RWPE2 (cell line): ENCODE measurements around the gene TRIP12.
"Not testable (repeated sequence)": the region's sequence is repeated elsewhere in the genome, so short reads cannot be mapped to it uniquely, and the experiment has no call there.

Source experiments
- ATAC-seq: fragments of 200-7000 bp; cut with Tn5 transposase; 3 replicates; pipeline ENCODE4 v1.9.1; 2021; ENCODE audit warnings: low read depth
- DNase-seq: peaks from one replicate; pipeline ENCODE4 v3.0.0-alpha.2; 2020; ENCODE audit warnings: low spot score
- H3K27ac ChIP-seq: fragments of 450-650 bp; 2 replicates; pipeline ENCODE4 v1.5.1; 2017; ENCODE audit warnings: mild to moderate bottlenecking; ENCODE audit not compliant: poor library complexity, severe bottlenecking
- H3K27me3 ChIP-seq: fragments of 250-450 bp; sonication (Bioruptor Pico); 2 replicates; pipeline ENCODE4 v1.5.1; 2021; ENCODE audit warnings: mild to moderate bottlenecking, moderate library complexity; ENCODE audit not compliant: insufficient read depth, poor library complexity, severe bottlenecking
- H3K36me3 ChIP-seq: fragments of 250-450 bp; sonication (Bioruptor Pico); 2 replicates; pipeline ENCODE4 v1.5.1; 2020; ENCODE audit warnings: low read depth, mild to moderate bottlenecking, moderate library complexity
- H3K4me1 ChIP-seq: fragments of 250-450 bp; sonication (Bioruptor Pico); 2 replicates; pipeline ENCODE4 v1.5.1; 2021; ENCODE audit warnings: mild to moderate bottlenecking, moderate library complexity; ENCODE audit not compliant: insufficient read depth, poor library complexity, severe bottlenecking
- H3K4me3 ChIP-seq: fragments of 250-450 bp; sonication (Bioruptor Pico); 2 replicates; pipeline ENCODE4 v1.5.1; 2021; ENCODE audit warnings: mild to moderate bottlenecking, moderate library complexity; ENCODE audit not compliant: severe bottlenecking
- H3K9me3 ChIP-seq: fragments of 250-450 bp; sonication (Bioruptor Pico); 2 replicates; pipeline ENCODE4 v1.5.1; 2021; ENCODE audit warnings: mild to moderate bottlenecking, moderate library complexity; ENCODE audit not compliant: severe bottlenecking
- TF ChIP-seq, protein P1 (sequence below): fragments of 450-650 bp; IDR thresholded peaks from one replicate; pipeline ENCODE4 v1.5.1; 2017; ENCODE audit warnings: mild to moderate bottlenecking, moderate library complexity; ENCODE audit not compliant: poor library complexity, severe bottlenecking

TRIP12 gene

DNA sequence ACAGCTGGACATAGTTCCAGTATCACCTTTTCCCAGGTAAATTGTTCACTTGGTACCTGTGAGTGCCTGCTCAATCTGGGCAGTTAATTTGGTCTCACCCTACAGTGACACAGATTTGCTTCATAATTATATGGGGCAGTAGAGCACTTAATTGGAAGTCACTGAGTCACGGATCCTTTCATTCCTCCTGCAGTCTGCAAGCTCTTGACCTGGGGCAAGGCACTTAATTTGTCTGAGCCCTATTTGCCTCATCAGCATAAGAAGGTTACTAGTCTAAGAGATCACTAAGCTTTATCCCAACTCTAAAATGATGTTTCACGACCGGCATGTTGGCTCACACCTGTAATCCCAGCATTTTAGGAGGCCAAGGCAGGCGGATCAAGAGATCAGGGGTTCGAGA is 9.4 kb upstream of the TRIP12 start:
- H3K4me1 ChIP-seq = peaks cover 17% of the 10 kb centered on the region
- H3K9me3 ChIP-seq = no peaks in the 10 kb centered on the region
- TF ChIP-seq, protein P1, sequence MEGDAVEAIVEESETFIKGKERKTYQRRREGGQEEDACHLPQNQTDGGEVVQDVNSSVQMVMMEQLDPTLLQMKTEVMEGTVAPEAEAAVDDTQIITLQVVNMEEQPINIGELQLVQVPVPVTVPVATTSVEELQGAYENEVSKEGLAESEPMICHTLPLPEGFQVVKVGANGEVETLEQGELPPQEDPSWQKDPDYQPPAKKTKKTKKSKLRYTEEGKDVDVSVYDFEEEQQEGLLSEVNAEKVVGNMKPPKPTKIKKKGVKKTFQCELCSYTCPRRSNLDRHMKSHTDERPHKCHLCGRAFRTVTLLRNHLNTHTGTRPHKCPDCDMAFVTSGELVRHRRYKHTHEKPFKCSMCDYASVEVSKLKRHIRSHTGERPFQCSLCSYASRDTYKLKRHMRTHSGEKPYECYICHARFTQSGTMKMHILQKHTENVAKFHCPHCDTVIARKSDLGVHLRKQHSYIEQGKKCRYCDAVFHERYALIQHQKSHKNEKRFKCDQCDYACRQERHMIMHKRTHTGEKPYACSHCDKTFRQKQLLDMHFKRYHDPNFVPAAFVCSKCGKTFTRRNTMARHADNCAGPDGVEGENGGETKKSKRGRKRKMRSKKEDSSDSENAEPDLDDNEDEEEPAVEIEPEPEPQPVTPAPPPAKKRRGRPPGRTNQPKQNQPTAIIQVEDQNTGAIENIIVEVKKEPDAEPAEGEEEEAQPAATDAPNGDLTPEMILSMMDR = no peak
- no peaks in the 10 kb centered on the region for H3K36me3 ChIP-seq
- H3K27ac ChIP-seq = no peak overlapping the region
- no peak for ATAC-seq
- H3K4me3 ChIP-seq = no peak overlapping the region
- no peak for DNase-seq
- H3K27me3 ChIP-seq = no peaks in the 10 kb centered on the region

DNA sequence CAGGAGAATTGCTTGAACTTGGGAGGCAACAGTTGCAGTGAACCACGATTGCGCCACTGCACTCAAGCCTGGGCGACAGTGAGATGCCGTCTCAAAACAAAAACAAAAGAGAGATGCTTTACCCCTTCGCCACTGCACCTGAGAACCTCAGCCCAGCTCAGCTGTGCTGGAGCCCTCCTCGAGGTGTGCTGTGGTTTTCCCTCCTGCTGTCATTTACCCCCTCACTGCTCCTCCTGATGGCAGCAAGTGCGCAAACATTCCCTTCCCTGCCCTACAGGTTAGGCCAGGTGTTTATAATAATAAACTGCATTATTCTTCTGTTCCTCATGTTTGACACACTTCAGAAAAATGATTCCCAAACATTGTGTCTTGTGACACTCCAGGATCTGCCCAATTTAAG is 8.8 kb upstream of the TRIP12 start:
- DNase-seq (no peak), ATAC-seq (no peak)
- H3K36me3 ChIP-seq = no peaks in the 10 kb centered on the region
- TF ChIP-seq, protein P1 = no peak
- H3K4me1 ChIP-seq = peaks cover 17% of the 10 kb centered on the region
- H3K27me3 ChIP-seq = no peaks in the 10 kb centered on the region
- no peaks in the 10 kb centered on the region for H3K9me3 ChIP-seq
- H3K27ac ChIP-seq = no peak overlapping the region
- no peak overlapping the region for H3K4me3 ChIP-seq

DNA sequence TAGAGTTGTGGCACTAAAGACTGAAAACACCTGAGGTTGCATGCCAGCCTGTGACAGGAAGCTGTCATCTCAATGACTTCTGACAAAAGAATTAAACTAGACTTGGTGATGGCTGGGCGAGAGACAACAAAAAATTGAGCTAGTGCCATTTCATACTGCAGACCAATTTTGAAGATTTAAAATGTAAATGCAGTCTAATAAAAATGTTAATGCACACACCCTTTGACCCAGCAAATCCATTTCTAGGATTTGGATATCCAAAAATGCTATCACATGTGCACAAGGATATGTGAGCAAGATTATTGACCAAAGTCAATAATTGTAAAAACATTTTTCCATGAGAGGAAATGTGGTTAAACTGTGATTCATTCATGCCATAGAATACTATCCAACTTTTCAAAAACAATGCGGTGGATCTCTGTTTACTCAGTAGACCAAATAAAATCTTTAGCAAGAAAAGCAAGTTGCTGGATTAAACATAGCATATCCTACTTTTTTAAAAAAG is 6.1 kb upstream of the TRIP12 start:
- Histone ChIP-seq H3K27me3 (no peaks in the 10 kb centered on the region), H3K9me3 (no peaks in the 10 kb centered on the region), H3K27ac (peak overlapping the region; percentile 33), H3K4me1 (peaks cover 17% of the 10 kb centered on the region), H3K4me3 (no peak overlapping the region), H3K36me3 (no peaks in the 10 kb centered on the region)
- no peak for DNase-seq
- ATAC-seq = peak; percentile 81
- TF ChIP-seq, protein P1 = no peak

DNA sequence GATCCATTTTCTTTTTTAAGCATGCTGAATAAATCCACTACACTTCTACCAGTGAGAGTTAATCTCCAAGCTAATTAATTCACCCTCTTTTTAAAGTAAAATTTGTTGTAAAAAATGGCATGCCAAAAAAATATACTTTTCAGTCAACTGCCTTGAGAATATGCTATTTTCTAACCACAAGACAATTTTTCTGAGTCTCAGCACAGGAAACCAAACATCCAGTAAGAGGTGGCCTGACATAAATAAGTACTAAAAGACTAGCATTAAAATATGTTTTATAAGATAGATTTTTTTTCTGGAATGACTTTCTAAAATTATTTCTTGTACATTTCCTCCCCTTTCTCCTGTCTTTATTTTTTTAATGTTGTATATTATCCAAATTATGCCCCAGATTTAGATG is 3.4 kb upstream of the TRIP12 start:
- DNase-seq (no peak), ATAC-seq (no peak)
- TF ChIP-seq, protein P1 = no peak
- no peaks in the 10 kb centered on the region for H3K9me3 ChIP-seq
- H3K27me3 ChIP-seq = no peaks in the 10 kb centered on the region
- H3K27ac ChIP-seq = no peak overlapping the region
- peaks cover 17% of the 10 kb centered on the region for H3K4me1 ChIP-seq
- H3K36me3 ChIP-seq = no peaks in the 10 kb centered on the region
- no peak overlapping the region for H3K4me3 ChIP-seq

DNA sequence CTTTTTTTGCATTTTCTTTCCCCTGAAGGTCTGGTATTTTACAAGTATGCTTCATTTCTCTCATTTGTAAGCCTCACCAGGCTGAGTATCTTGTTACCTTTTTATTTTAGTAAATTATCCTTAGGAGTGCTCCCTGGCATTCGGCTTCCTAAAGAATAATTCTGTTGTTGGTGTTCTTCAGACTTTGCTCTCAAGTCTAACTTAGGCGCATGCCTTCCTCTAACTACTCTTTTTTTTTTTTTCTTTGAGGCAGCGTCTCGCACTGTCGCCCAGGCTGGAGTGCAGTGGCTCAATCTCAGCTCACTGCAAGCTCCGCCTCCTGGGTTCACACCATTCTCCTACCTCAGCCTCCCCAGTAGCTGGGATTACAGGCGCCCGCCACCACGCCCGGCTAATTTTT is 2.7 kb upstream of the TRIP12 start:
- H3K4me1 ChIP-seq = peaks cover 17% of the 10 kb centered on the region

More for the DNA sequence above, 2.7 kb upstream of the TRIP12 start:
- not testable (repeated sequence) for H3K36me3 ChIP-seq, H3K27me3 ChIP-seq, H3K9me3 ChIP-seq, DNase-seq, H3K27ac ChIP-seq, H3K4me3 ChIP-seq, ATAC-seq
